OCI-LY1 (cell line): ENCODE measurements around the gene PHLDA2.
A peak's percentile ranks its signal among the peaks of the same experiment; 100 is the strongest.

Source experiments
- H2AFZ ChIP-seq: fragments of 200-600 bp; sonication (generic), shearing (Covaris generic); 2 replicates; pipeline ENCODE4 v1.6.0; 2014; ENCODE audit warnings: antibody characterized with exemption, mild to moderate bottlenecking, low read length
- H3F3A ChIP-seq: fragments of 200-600 bp; sonication (generic), shearing (Covaris generic); 2 replicates; pipeline ENCODE4 v1.6.0; 2014; ENCODE audit warnings: mild to moderate bottlenecking, antibody characterized with exemption, low read length, moderate library complexity; ENCODE audit not compliant: insufficient read depth
- H3K27ac ChIP-seq: fragments of 200-600 bp; sonication (generic); 2 replicates; pipeline ENCODE4 v1.5.1; 2014; ENCODE audit warnings: low read length, mixed run types, mild to moderate bottlenecking, low read depth; ENCODE audit not compliant: poor library complexity, severe bottlenecking
- H3K27me3 ChIP-seq: fragments of 200-600 bp; sonication (generic); 2 replicates; pipeline ENCODE4 v1.6.0; 2014; ENCODE audit warnings: antibody characterized with exemption, mild to moderate bottlenecking, low read length, moderate library complexity; ENCODE audit not compliant: insufficient read depth
- H3K36me3 ChIP-seq: fragments of 200-600 bp; sonication (generic); 2 replicates; pipeline ENCODE4 v1.6.1; 2014; ENCODE audit warnings: mild to moderate bottlenecking, antibody characterized with exemption, low read length, moderate library complexity, mixed read lengths; ENCODE audit not compliant: insufficient read depth
- H3K4me1 ChIP-seq: fragments of 200-600 bp; sonication (generic); 2 replicates; pipeline ENCODE4 v1.5.1; 2014; ENCODE audit warnings: mild to moderate bottlenecking, low read length, moderate library complexity; ENCODE audit not compliant: insufficient read depth, severe bottlenecking
- H3K4me2 ChIP-seq: fragments of 200-600 bp; sonication (generic), shearing (Covaris generic); 2 replicates; pipeline ENCODE4 v1.6.1; 2014; ENCODE audit warnings: low read length
- H3K4me3 ChIP-seq: fragments of 200-600 bp; sonication (generic); 2 replicates; pipeline ENCODE4 v1.5.1; 2014; ENCODE audit warnings: low read length, low read depth, mild to moderate bottlenecking, mixed read lengths; ENCODE audit not compliant: poor library complexity, severe bottlenecking
- H3K79me2 ChIP-seq: fragments of 200-600 bp; shearing (Covaris generic); 2 replicates; pipeline ENCODE4 v1.6.1; 2016; ENCODE audit warnings: mixed run types, low read length, mixed read lengths; ENCODE audit not compliant: insufficient read depth
- H3K9ac ChIP-seq: fragments of 200-600 bp; sonication (generic), shearing (Covaris generic); 2 replicates; pipeline ENCODE4 v1.6.1; 2014; ENCODE audit warnings: mild to moderate bottlenecking, low read length, mixed read lengths
- H3K9me2 ChIP-seq: fragments of 200-600 bp; sonication (generic), shearing (Covaris generic); 2 replicates; pipeline ENCODE4 v1.6.1; 2014; ENCODE audit warnings: low read depth, mild to moderate bottlenecking, low read length, mixed read lengths
- H3K9me3 ChIP-seq: fragments of 200-600 bp; shearing (Covaris generic); 2 replicates; pipeline ENCODE4 v1.6.1; 2014; ENCODE audit warnings: low read length, mixed read lengths
- H4K20me1 ChIP-seq: fragments of 200-600 bp; sonication (generic), shearing (Covaris generic); 2 replicates; pipeline ENCODE4 v1.6.0; 2016; ENCODE audit warnings: mild to moderate bottlenecking, low read length; ENCODE audit not compliant: insufficient read depth
- EZH2 ChIP-seq: fragments of 200-600 bp; sonication (generic), shearing (Covaris generic); IDR thresholded peaks from 2 replicates; pipeline ENCODE4 v1.8.0; 2017; ENCODE audit warnings: borderline replicate concordance, mixed run types, mild to moderate bottlenecking, antibody characterized with exemption, low read length, moderate library complexity, mixed read lengths
- TF ChIP-seq, protein P1 (sequence below): fragments of 200-600 bp; sonication (generic), shearing (Covaris generic); IDR thresholded peaks from 2 replicates; pipeline ENCODE4 v1.5.1; 2017; ENCODE audit warnings: mild to moderate bottlenecking, antibody characterized with exemption, low read length, moderate library complexity, mixed read lengths

The PHLDA2 gene

DNA sequence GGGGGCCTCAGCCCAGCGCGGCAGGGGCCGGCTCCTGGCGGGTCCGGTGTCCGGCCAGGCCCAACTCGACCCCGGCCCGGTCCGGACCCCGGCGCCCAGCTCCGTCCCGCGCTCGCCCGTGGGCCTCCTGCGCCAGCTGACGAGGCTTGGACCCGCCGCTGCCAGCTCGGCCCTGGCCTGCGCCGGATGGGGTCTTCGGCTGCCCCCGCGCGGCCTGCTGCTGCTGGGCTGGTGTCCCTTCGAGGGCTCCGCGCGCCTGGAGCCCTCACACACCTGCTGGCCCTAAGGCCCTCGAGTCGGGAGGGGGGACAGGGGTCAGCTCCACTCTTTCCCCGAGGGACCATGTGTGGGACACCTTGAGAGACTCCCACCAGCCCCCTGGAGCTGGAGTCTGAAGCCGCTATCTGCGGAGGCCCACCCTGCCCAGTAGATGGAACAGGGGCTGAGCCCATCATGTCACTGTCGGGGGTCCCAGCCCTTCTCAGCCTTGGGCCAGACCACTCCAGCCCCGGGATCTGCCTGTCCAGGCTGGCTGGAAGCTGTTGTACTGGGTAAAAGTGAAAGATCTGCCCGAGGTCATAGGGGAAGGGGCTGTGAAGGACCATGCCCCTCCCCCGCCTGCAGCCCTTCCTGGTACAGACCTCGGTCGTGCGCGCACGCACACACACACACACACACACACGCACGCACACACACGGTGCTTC is 42.9 kb downstream of the PHLDA2 start:
- Histone ChIP-seq H4K20me1 (no peaks in the 10 kb centered on the region), H3K36me3 (no peaks in the 10 kb centered on the region), H3K27ac (no peak overlapping the region), H3F3A (no peaks in the 10 kb centered on the region), H3K27me3 (peaks cover 7% of the 10 kb centered on the region; the same call in 1 of the 2 replicates), H3K9ac (no peak overlapping the region), H2AFZ (no peak overlapping the region), H3K4me3 (no peak overlapping the region), H3K79me2 (no peaks in the 10 kb centered on the region), H3K9me2 (no peaks in the 10 kb centered on the region), H3K4me2 (no peak overlapping the region), H3K9me3 (no peaks in the 10 kb centered on the region), H3K4me1 (no peaks in the 10 kb centered on the region)
- no peak for TF ChIP-seq EZH2
- TF ChIP-seq, protein P1, sequence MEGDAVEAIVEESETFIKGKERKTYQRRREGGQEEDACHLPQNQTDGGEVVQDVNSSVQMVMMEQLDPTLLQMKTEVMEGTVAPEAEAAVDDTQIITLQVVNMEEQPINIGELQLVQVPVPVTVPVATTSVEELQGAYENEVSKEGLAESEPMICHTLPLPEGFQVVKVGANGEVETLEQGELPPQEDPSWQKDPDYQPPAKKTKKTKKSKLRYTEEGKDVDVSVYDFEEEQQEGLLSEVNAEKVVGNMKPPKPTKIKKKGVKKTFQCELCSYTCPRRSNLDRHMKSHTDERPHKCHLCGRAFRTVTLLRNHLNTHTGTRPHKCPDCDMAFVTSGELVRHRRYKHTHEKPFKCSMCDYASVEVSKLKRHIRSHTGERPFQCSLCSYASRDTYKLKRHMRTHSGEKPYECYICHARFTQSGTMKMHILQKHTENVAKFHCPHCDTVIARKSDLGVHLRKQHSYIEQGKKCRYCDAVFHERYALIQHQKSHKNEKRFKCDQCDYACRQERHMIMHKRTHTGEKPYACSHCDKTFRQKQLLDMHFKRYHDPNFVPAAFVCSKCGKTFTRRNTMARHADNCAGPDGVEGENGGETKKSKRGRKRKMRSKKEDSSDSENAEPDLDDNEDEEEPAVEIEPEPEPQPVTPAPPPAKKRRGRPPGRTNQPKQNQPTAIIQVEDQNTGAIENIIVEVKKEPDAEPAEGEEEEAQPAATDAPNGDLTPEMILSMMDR = no peak

- peaks cover 7% of the 10 kb centered on the region; the same call in 1 of the 2 replicates for H3K27me3 ChIP-seq
- H3K4me1 ChIP-seq = no peaks in the 10 kb centered on the region
- no peaks in the 10 kb centered on the region for H3F3A ChIP-seq
- peak within 1 kb of the TSS; percentile 25 for H3K4me3 ChIP-seq
- H3K4me2 ChIP-seq = no peak within 1 kb of the TSS
- no peak within 1 kb of the TSS for H3K27ac ChIP-seq
- no peak within 1 kb of the TSS for H2AFZ ChIP-seq
- H4K20me1 ChIP-seq = no peaks in the 10 kb centered on the region
- H3K36me3 ChIP-seq = no peaks in the 10 kb centered on the region
- H3K9ac ChIP-seq = no peak within 1 kb of the TSS
- H3K79me2 ChIP-seq = no peaks in the 10 kb centered on the region
- H3K9me2 ChIP-seq = no peaks in the 10 kb centered on the region
- TF ChIP-seq, protein P1 = no peak
- TF ChIP-seq EZH2 = no peak
- no peaks in the 10 kb centered on the region for H3K9me3 ChIP-seq
These were observed 43.5 kb downstream of the PHLDA2 start, which contains the start of gene CDKN1C for GRCh38 chr11:2885678-2886081. Gene CDKN1C, minus strand, starts transcription at chr11:2885775. Its CDS starts 319 bp downstream, at chr11:2885456.

- H3K4me3 ChIP-seq = peak overlapping the region; percentile 25
- no peak overlapping the region for H3K27ac ChIP-seq
These were observed 44.1 kb downstream of the PHLDA2 start for GRCh38 chr11:2885017-2885677.

More at GRCh38 chr11:2885017-2885677, 44.1 kb downstream of the PHLDA2 start:
- Histone ChIP-seq H2AFZ (no peak overlapping the region), H3K36me3 (no peaks in the 10 kb centered on the region), H3K9me2 (no peaks in the 10 kb centered on the region), H3K4me2 (no peak overlapping the region), H3K4me1 (no peaks in the 10 kb centered on the region), H3K9ac (no peak overlapping the region), H3K9me3 (no peaks in the 10 kb centered on the region), H3F3A (no peaks in the 10 kb centered on the region), H3K27me3 (peaks cover 7% of the 10 kb centered on the region; the same call in 1 of the 2 replicates), H3K79me2 (no peaks in the 10 kb centered on the region), H4K20me1 (no peaks in the 10 kb centered on the region)
- TF ChIP-seq, protein P1 = no peak
- TF ChIP-seq EZH2 = no peak
